OCI-LY1 (cell line): ENCODE data around the gene SH3PXD2A.

Experiments used
- H2AFZ ChIP-seq: fragments of 200-600 bp; sonication (generic), shearing (Covaris generic); 2 replicates; pipeline ENCODE4 v1.6.0; 2014; ENCODE audit warnings: antibody characterized with exemption, mild to moderate bottlenecking, low read length
- H3F3A ChIP-seq: fragments of 200-600 bp; sonication (generic), shearing (Covaris generic); 2 replicates; pipeline ENCODE4 v1.6.0; 2014; ENCODE audit warnings: mild to moderate bottlenecking, antibody characterized with exemption, low read length, moderate library complexity; ENCODE audit not compliant: insufficient read depth
- H3K27ac ChIP-seq: fragments of 200-600 bp; sonication (generic); 2 replicates; pipeline ENCODE4 v1.5.1; 2014; ENCODE audit warnings: low read length, mixed run types, mild to moderate bottlenecking, low read depth; ENCODE audit not compliant: poor library complexity, severe bottlenecking
- H3K27me3 ChIP-seq: fragments of 200-600 bp; sonication (generic); 2 replicates; pipeline ENCODE4 v1.6.0; 2014; ENCODE audit warnings: antibody characterized with exemption, mild to moderate bottlenecking, low read length, moderate library complexity; ENCODE audit not compliant: insufficient read depth
- H3K36me3 ChIP-seq: fragments of 200-600 bp; sonication (generic); 2 replicates; pipeline ENCODE4 v1.6.1; 2014; ENCODE audit warnings: mild to moderate bottlenecking, antibody characterized with exemption, low read length, moderate library complexity, mixed read lengths; ENCODE audit not compliant: insufficient read depth
- H3K4me1 ChIP-seq: fragments of 200-600 bp; sonication (generic); 2 replicates; pipeline ENCODE4 v1.5.1; 2014; ENCODE audit warnings: mild to moderate bottlenecking, low read length, moderate library complexity; ENCODE audit not compliant: insufficient read depth, severe bottlenecking
- H3K4me2 ChIP-seq: fragments of 200-600 bp; sonication (generic), shearing (Covaris generic); 2 replicates; pipeline ENCODE4 v1.6.1; 2014; ENCODE audit warnings: low read length
- H3K4me3 ChIP-seq: fragments of 200-600 bp; sonication (generic); 2 replicates; pipeline ENCODE4 v1.5.1; 2014; ENCODE audit warnings: low read length, low read depth, mild to moderate bottlenecking, mixed read lengths; ENCODE audit not compliant: poor library complexity, severe bottlenecking
- H3K79me2 ChIP-seq: fragments of 200-600 bp; shearing (Covaris generic); 2 replicates; pipeline ENCODE4 v1.6.1; 2016; ENCODE audit warnings: mixed run types, low read length, mixed read lengths; ENCODE audit not compliant: insufficient read depth
- H3K9ac ChIP-seq: fragments of 200-600 bp; sonication (generic), shearing (Covaris generic); 2 replicates; pipeline ENCODE4 v1.6.1; 2014; ENCODE audit warnings: mild to moderate bottlenecking, low read length, mixed read lengths
- H3K9me2 ChIP-seq: fragments of 200-600 bp; sonication (generic), shearing (Covaris generic); 2 replicates; pipeline ENCODE4 v1.6.1; 2014; ENCODE audit warnings: low read depth, mild to moderate bottlenecking, low read length, mixed read lengths
- H3K9me3 ChIP-seq: fragments of 200-600 bp; shearing (Covaris generic); 2 replicates; pipeline ENCODE4 v1.6.1; 2014; ENCODE audit warnings: low read length, mixed read lengths
- H4K20me1 ChIP-seq: fragments of 200-600 bp; sonication (generic), shearing (Covaris generic); 2 replicates; pipeline ENCODE4 v1.6.0; 2016; ENCODE audit warnings: mild to moderate bottlenecking, low read length; ENCODE audit not compliant: insufficient read depth
- CTCF ChIP-seq: fragments of 200-600 bp; sonication (generic), shearing (Covaris generic); IDR thresholded peaks from 2 replicates; pipeline ENCODE4 v1.5.1; 2017; ENCODE audit warnings: mild to moderate bottlenecking, antibody characterized with exemption, low read length, moderate library complexity, mixed read lengths
- EZH2 ChIP-seq: fragments of 200-600 bp; sonication (generic), shearing (Covaris generic); IDR thresholded peaks from 2 replicates; pipeline ENCODE4 v1.8.0; 2017; ENCODE audit warnings: borderline replicate concordance, mixed run types, mild to moderate bottlenecking, antibody characterized with exemption, low read length, moderate library complexity, mixed read lengths

The SH3PXD2A gene

GRCh38 chr10:103874730-103875129 lies 19.4 kb upstream of the SH3PXD2A start:
- no peaks in the 10 kb centered on the region for H4K20me1 ChIP-seq
- no peaks in the 10 kb centered on the region for H3F3A ChIP-seq
- no peaks in the 10 kb centered on the region for H3K9me2 ChIP-seq
- H3K9ac ChIP-seq: no peak overlapping the region
- H3K27ac ChIP-seq: no peak overlapping the region
- H3K9me3 ChIP-seq: no peaks in the 10 kb centered on the region
- H3K4me3 ChIP-seq: no peak overlapping the region
- TF ChIP-seq EZH2: no peak
- H3K27me3 ChIP-seq: no peaks in the 10 kb centered on the region
- H2AFZ ChIP-seq: no peak overlapping the region
- H3K4me2 ChIP-seq: no peak overlapping the region
- peaks cover 16% of the 10 kb centered on the region; the same call in 1 of the 2 replicates for H3K36me3 ChIP-seq
- H3K4me1 ChIP-seq: no peaks in the 10 kb centered on the region
- no peaks in the 10 kb centered on the region for H3K79me2 ChIP-seq

GRCh38 chr10:103872137-103872931 lies 17.0 kb upstream of the SH3PXD2A start:
- no peak overlapping the region for H3K27ac ChIP-seq
- H3K4me2 ChIP-seq: no peak overlapping the region
- no peak overlapping the region for H3K9ac ChIP-seq
- H3F3A ChIP-seq: no peaks in the 10 kb centered on the region
- no peak for TF ChIP-seq CTCF
- TF ChIP-seq EZH2: no peak
- H2AFZ ChIP-seq: no peak overlapping the region
- H3K79me2 ChIP-seq: no peaks in the 10 kb centered on the region
- no peak overlapping the region for H3K4me3 ChIP-seq
- no peaks in the 10 kb centered on the region for H3K9me3 ChIP-seq
- peaks cover 4% of the 10 kb centered on the region for H3K4me1 ChIP-seq
- no peaks in the 10 kb centered on the region for H4K20me1 ChIP-seq
- no peaks in the 10 kb centered on the region for H3K27me3 ChIP-seq
- no peaks in the 10 kb centered on the region for H3K9me2 ChIP-seq
- no peaks in the 10 kb centered on the region for H3K36me3 ChIP-seq

GRCh38 chr10:103871006-103871405 lies 15.6 kb upstream of the SH3PXD2A start:
- H3K4me1 ChIP-seq: peaks cover 4% of the 10 kb centered on the region
- no peaks in the 10 kb centered on the region for H3F3A ChIP-seq
- H3K27me3 ChIP-seq: peaks cover under 1% of the 10 kb centered on the region; the same call in 1 of the 2 replicates
- H3K36me3 ChIP-seq: no peaks in the 10 kb centered on the region
- no peak overlapping the region for H3K4me2 ChIP-seq
- no peaks in the 10 kb centered on the region for H4K20me1 ChIP-seq
- H3K9ac ChIP-seq: no peak overlapping the region
- no peak overlapping the region for H3K4me3 ChIP-seq
- H3K27ac ChIP-seq: no peak overlapping the region
- H2AFZ ChIP-seq: no peak overlapping the region
- no peaks in the 10 kb centered on the region for H3K9me2 ChIP-seq
- TF ChIP-seq CTCF (no peak), EZH2 (no peak)
- H3K9me3 ChIP-seq: 0 out of 2 replicates have a peak, but pooled peaks cover 2% of the 10 kb centered on the region
- no peaks in the 10 kb centered on the region for H3K79me2 ChIP-seq

- H3K4me2 ChIP-seq: no peak overlapping the region
- H3K27ac ChIP-seq: no peak overlapping the region
- H3F3A ChIP-seq: no peaks in the 10 kb centered on the region
- no peaks in the 10 kb centered on the region for H3K79me2 ChIP-seq
- H3K4me3 ChIP-seq: no peak overlapping the region
- peaks cover 6% of the 10 kb centered on the region for H3K9me3 ChIP-seq
- no peaks in the 10 kb centered on the region for H3K9me2 ChIP-seq
- TF ChIP-seq CTCF (no peak), EZH2 (no peak)
- H2AFZ ChIP-seq: no peak overlapping the region
- H3K36me3 ChIP-seq: no peaks in the 10 kb centered on the region; the same call in 1 of the 2 replicates
- H3K27me3 ChIP-seq: peaks cover 4% of the 10 kb centered on the region; the same call in 1 of the 2 replicates
- no peaks in the 10 kb centered on the region for H4K20me1 ChIP-seq
- H3K9ac ChIP-seq: no peak overlapping the region
- H3K4me1 ChIP-seq: peaks cover 4% of the 10 kb centered on the region
Observed at GRCh38 chr10:103870516-103870915, 15.1 kb upstream of the SH3PXD2A start.
